IMR-90 (cell line): ENCODE results near the gene KRT39. TPM values are rescaled to one million over a fixed set of nuclear protein-coding genes. Genes with fewer than 3 reads are reported as not detected.
A peak's percentile ranks its signal among the peaks of the same experiment; 100 is the strongest.

Experiments used
- ATAC-seq: fragments of 200-7000 bp; cut with Tn5 transposase; 2 replicates; pipeline ENCODE4 v1.9.1; 2020; ENCODE audit warnings: low read depth, mild to moderate bottlenecking, moderate library complexity
- BruUV-seq: library from RNA; stranded (reverse); fragments of 400-500 nt; replicated peaks from 2 replicates; lab custom pipeline; 2021; lab: Mats Ljungman, UMichigan
- CTCF ChIA-PET: fragments of 300-600 bp; formaldehyde crosslinking; extraction: SDS; loops from one replicate; lab custom pipeline; 2021; ENCODE audit warnings: antibody characterized with exemption; lab: Yijun Ruan, JAX
- POLR2A ChIA-PET: fragments of 300-600 bp; sonication (Branson Sonifier 250); formaldehyde crosslinking; loops from one replicate; lab custom pipeline; 2022; ENCODE audit warnings: antibody characterized with exemption; ENCODE audit not compliant: unreplicated experiment; lab: Charles Lee
- DNase-seq: peaks from one replicate; pipeline ENCODE4 v3.0.0; 2013
- H2AFZ ChIP-seq: replicated peaks from 2 replicates; pipeline ENCODE3; 2013; ENCODE audit warnings: low read length, mild to moderate bottlenecking; ENCODE audit not compliant: poor library complexity
- H2AK5ac ChIP-seq: 2 replicates; pipeline ENCODE4 v1.6.1; 2013; ENCODE audit warnings: low read depth, low read length, inconsistent platforms
- H2AK9ac ChIP-seq: replicated peaks from 2 replicates; pipeline ENCODE3; 2013; ENCODE audit warnings: mild to moderate bottlenecking, low read depth, low read length, moderate library complexity; ENCODE audit not compliant: poor library complexity
- H2BK120ac ChIP-seq: 2 replicates; pipeline ENCODE4 v1.6.1; 2013; ENCODE audit warnings: low read depth, low read length, inconsistent platforms
- H2BK15ac ChIP-seq: 3 replicates; pipeline ENCODE4 v1.6.1; 2013; ENCODE audit warnings: low read depth, low read length, inconsistent platforms
- H2BK20ac ChIP-seq: 2 replicates; pipeline ENCODE4 v1.6.1; 2013; ENCODE audit warnings: low read depth, mild to moderate bottlenecking, inconsistent platforms, low read length, moderate library complexity
- H2BK5ac ChIP-seq: 2 replicates; pipeline ENCODE4 v1.6.1; 2013; ENCODE audit warnings: mild to moderate bottlenecking, low read depth, low read length, inconsistent platforms; ENCODE audit not compliant: poor library complexity, severe bottlenecking
- H3K14ac ChIP-seq: replicated peaks from 2 replicates; pipeline ENCODE4 v1.6.1; 2013; ENCODE audit warnings: low read depth, low read length, inconsistent platforms
- H3K18ac ChIP-seq: 2 replicates; pipeline ENCODE4 v1.6.1; 2013; ENCODE audit warnings: low read depth, low read length, control low read depth
- H3K23ac ChIP-seq: 2 replicates; pipeline ENCODE4 v1.6.1; 2013; ENCODE audit warnings: low read depth, low read length, inconsistent platforms
- H3K27ac ChIP-seq: 2 replicates; pipeline ENCODE4 v1.5.1; 2013; ENCODE audit warnings: mild to moderate bottlenecking, control low read depth, low read length; ENCODE audit not compliant: insufficient read depth
- H3K27me3 ChIP-seq: 2 replicates; pipeline ENCODE4 v1.6.1; 2013; ENCODE audit warnings: low read length; ENCODE audit not compliant: control insufficient read depth, insufficient read depth
- H3K36me3 ChIP-seq: 2 replicates; pipeline ENCODE4 v1.6.1; 2013; ENCODE audit warnings: low read length, mixed read lengths; ENCODE audit not compliant: control insufficient read depth, insufficient read depth
- H3K4ac ChIP-seq: 2 replicates; pipeline ENCODE4 v1.6.1; 2013; ENCODE audit warnings: low read depth, low read length, inconsistent platforms
- H3K4me1 ChIP-seq: 2 replicates; pipeline ENCODE4 v1.6.1; 2013; ENCODE audit warnings: low read length, mixed read lengths; ENCODE audit not compliant: control insufficient read depth, insufficient read depth
- H3K4me2 ChIP-seq: 2 replicates; pipeline ENCODE4 v1.6.1; 2013; ENCODE audit warnings: low read depth, mild to moderate bottlenecking, control low read depth, low read length, moderate library complexity
- H3K4me3 ChIP-seq: 2 replicates; pipeline ENCODE4 v1.5.1; 2013; ENCODE audit warnings: low read depth, mild to moderate bottlenecking, control low read depth, low read length, moderate library complexity; ENCODE audit not compliant: insufficient read depth
- H3K56ac ChIP-seq: 2 replicates; pipeline ENCODE4 v1.6.1; 2013; ENCODE audit warnings: low read length, inconsistent platforms; ENCODE audit not compliant: insufficient read depth; ENCODE audit errors: extremely low read depth
- H3K79me1 ChIP-seq, 2 experiments: 2 replicates each; pipeline ENCODE4 v1.6.1; 2013; ENCODE audit warnings: low read length in 2 of 2, inconsistent platforms in 1 of 2, low read depth in 1 of 2
- H3K9ac ChIP-seq: 2 replicates; pipeline ENCODE4 v1.6.1; 2013; ENCODE audit warnings: low read depth, low read length, control low read depth
- H3K9me1 ChIP-seq: 2 replicates; pipeline ENCODE4 v1.6.1; 2013; ENCODE audit warnings: low read length, inconsistent platforms; ENCODE audit not compliant: insufficient read depth
- H3K9me3 ChIP-seq: 2 replicates; pipeline ENCODE4 v1.6.1; 2013; ENCODE audit warnings: low read length; ENCODE audit not compliant: control insufficient read depth, insufficient read depth
- H4K20me1 ChIP-seq: 2 replicates; pipeline ENCODE4 v1.6.1; 2013; ENCODE audit warnings: low read length, inconsistent platforms; ENCODE audit not compliant: insufficient read depth
- H4K5ac ChIP-seq: 2 replicates; pipeline ENCODE4 v1.6.1; 2013; ENCODE audit warnings: mild to moderate bottlenecking, low read depth, low read length, control low read depth
- H4K8ac ChIP-seq, 2 experiments: 2 replicates each; pipeline ENCODE4 v1.6.1; 2013; ENCODE audit warnings: low read depth in 2 of 2, low read length in 2 of 2, control low read depth in 1 of 2, inconsistent platforms in 1 of 2
- H4K91ac ChIP-seq: 2 replicates; pipeline ENCODE4 v1.6.1; 2013; ENCODE audit warnings: low read depth, low read length, inconsistent platforms; ENCODE audit not compliant: insufficient read depth
- BHLHE40 ChIP-seq: fragments of 150-350 bp; IDR thresholded peaks from 2 replicates; pipeline ENCODE4 v1.6.1; 2016; ENCODE audit warnings: mild to moderate bottlenecking, low read depth, low read length
- CEBPB ChIP-seq: IDR thresholded peaks from 2 replicates; pipeline ENCODE4 v1.6.1; 2012; ENCODE audit warnings: low read depth, low read length, improper control_type of control experiment
- CHD1 ChIP-seq: IDR thresholded peaks from 2 replicates; pipeline ENCODE4 v1.6.1; 2012; ENCODE audit warnings: low read depth, low read length, improper control_type of control experiment
- FOS ChIP-seq: fragments of 150-350 bp; IDR thresholded peaks from 2 replicates; pipeline ENCODE4 v1.6.1; 2016; ENCODE audit warnings: low read depth, low read length
- MAFK ChIP-seq: IDR thresholded peaks from 2 replicates; pipeline ENCODE4 v1.6.1; 2012; ENCODE audit warnings: low read depth, low read length, improper control_type of control experiment
- MAZ ChIP-seq: IDR thresholded peaks from 2 replicates; pipeline ENCODE4 v1.6.1; 2012; ENCODE audit warnings: low read depth, mild to moderate bottlenecking, low read length, improper control_type of control experiment, moderate library complexity, borderline replicate concordance
- MXI1 ChIP-seq: IDR thresholded peaks from 2 replicates; pipeline ENCODE4 v1.6.1; 2012; ENCODE audit warnings: low read depth, mild to moderate bottlenecking, low read length, moderate library complexity, borderline replicate concordance
- NFE2L2 ChIP-seq: fragments of 150-350 bp; IDR thresholded peaks from 2 replicates; pipeline ENCODE4 v1.6.1; 2016; ENCODE audit warnings: low read depth, mild to moderate bottlenecking, low read length
- POLR2A ChIP-seq: IDR thresholded peaks from 2 replicates; pipeline ENCODE4 v1.6.1; 2012; ENCODE audit warnings: mild to moderate bottlenecking, low read depth, low read length
- RAD21 ChIP-seq: IDR thresholded peaks from 2 replicates; pipeline ENCODE4 v1.6.1; 2012; ENCODE audit warnings: low read length, improper control_type of control experiment
- RCOR1 ChIP-seq: IDR thresholded peaks from 2 replicates; pipeline ENCODE4 v1.6.1; 2012; ENCODE audit warnings: mild to moderate bottlenecking, low read length, improper control_type of control experiment; ENCODE audit not compliant: insufficient replicate concordance
- RFX5 ChIP-seq: IDR thresholded peaks from 2 replicates; pipeline ENCODE4 v1.8.0; 2012; ENCODE audit warnings: low read depth, mild to moderate bottlenecking, low read length, moderate library complexity
- SMC3 ChIP-seq: fragments of 150-350 bp; IDR thresholded peaks from 2 replicates; pipeline ENCODE4 v1.6.1; 2016; ENCODE audit warnings: low read depth, mild to moderate bottlenecking, antibody characterized with exemption, low read length, moderate library complexity
- USF2 ChIP-seq: fragments of 150-350 bp; IDR thresholded peaks from 2 replicates; pipeline ENCODE4 v1.6.1; 2017; ENCODE audit warnings: mild to moderate bottlenecking, antibody characterized with exemption, low read length, low read depth
- WGBS, 2 experiments: methylation state at CpG; one replicate each; pipeline versions ENCODE4 v1.1.5 to v1.1.7; 2013; ENCODE audit warnings: missing lambda C conversion rate in 2 of 2; ENCODE audit not compliant: insufficient read length in 1 of 2; ENCODE audit errors: extremely low coverage in 2 of 2; 5-methylcytosine and 5-hydroxymethylcytosine counted together
- dilution Hi-C: fragments of 300-500 bp; cut with HindIII; formaldehyde crosslinking; loops from one replicate; pipeline ENCODE4 v1.14.3; 2018; ENCODE audit warnings: low sequenced_read_pairs; ENCODE audit not compliant: unreplicated experiment
- in situ Hi-C: fragments of 300-500 bp; cut with MboI; formaldehyde crosslinking; loops from 3 replicates; pipeline ENCODE4 v1.14.3; 2019; ENCODE audit warnings: low sequenced_read_pairs, inconsistent platforms, mixed read lengths
- intact Hi-C: fragments of 100-400 bp; cut with micrococcal nuclease; formaldehyde crosslinking; loops from 2 replicates; pipeline ENCODE4 v1.10.0; 2022
- polyA plus RNA-seq, 3 experiments: library from polyadenylated mRNA; depleted of rRNA; stranded (reverse); fragments of >200 nt; gene quantifications; 2 replicates each; pipeline ENCODE4 v1.2.3, GENCODE V29; 2012; ENCODE audit warnings: low replicate concordance in 1 of 3
- total RNA-seq: library from RNA; depleted of rRNA; stranded (reverse); fragments of >200 nt; gene quantifications from 2 replicates; pipeline ENCODE4 v1.2.3, GENCODE V29; 2012
- TF ChIP-seq, protein P1 (sequence below): fragments of 150-350 bp; IDR thresholded peaks from 2 replicates; pipeline ENCODE4 v1.6.1; 2016; ENCODE audit warnings: low read depth, mild to moderate bottlenecking, low read length, moderate library complexity, borderline replicate concordance

Gene KRT39
- total and polyA plus RNA-seq, 2 of the 4 experiments (the other 2 are of a cell fraction) = 0.15 TPM; not detected in 1

DNA sequence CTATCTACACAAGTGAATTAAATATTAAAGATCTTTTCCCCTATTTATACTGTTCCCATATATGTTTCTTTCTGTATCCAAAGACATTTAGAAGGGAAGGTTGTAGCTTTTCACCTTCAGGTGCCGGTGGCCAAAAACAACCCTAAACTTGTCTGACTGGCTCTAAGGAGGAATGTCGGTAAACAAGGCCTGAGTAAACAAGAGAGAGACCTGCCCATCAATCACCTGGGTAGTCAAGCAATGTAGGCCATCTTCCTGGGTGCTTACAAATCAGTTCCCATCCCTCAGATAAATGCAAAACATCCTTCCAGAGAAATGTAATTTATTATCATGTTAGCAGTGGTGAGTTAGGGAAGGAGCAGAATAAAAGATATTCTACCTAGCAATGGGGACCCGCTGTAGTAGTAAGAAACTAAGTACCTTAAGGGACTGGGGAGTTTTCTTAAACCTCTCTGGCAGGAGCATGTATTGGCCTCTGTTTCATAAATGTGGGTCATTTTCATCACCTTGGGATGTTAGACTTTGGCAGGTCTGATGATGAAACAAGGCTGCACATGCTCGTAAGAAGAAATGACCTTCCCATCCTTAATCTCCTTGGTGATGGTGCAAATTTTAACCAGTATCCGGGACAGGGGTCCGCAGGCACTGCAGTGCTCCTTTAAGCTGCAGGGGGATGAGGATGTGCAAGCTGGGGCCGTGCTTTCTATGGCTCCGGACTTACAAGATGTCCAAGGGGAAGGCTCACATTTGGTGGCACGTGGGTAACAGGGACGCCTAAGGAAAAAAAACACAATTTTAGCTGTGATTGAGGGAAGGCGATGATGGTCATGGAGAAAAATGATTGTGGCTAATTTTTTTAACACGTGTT is 8.4 kb downstream of the KRT39 start:
- ChIA-PET CTCF (interaction anchor here (0.8 kb wide), 1 partner anchor 446 kb away, joined by 3 read pairs; no protein-coding TSS in a partner anchor), POLR2A (interaction anchor here (0.5 kb wide), 1 partner anchor 56 kb away, joined by 3 read pairs; no protein-coding TSS in a partner anchor)
- intact Hi-C loops = loop anchor here (5.0 kb wide), 1 partner anchor 99 kb away; the partner anchor contains the start of gene KRTAP2-2
- Histone ChIP-seq H3K18ac (peak overlapping the region; percentile 91), H2BK20ac (peak overlapping the region; percentile 50), H3K23ac (no peak overlapping the region), H4K8ac (peak overlapping the region; percentile 73), H3K36me3 (no peaks in the 10 kb centered on the region), H3K4me3 (no peak overlapping the region), H3K27me3 (no peaks in the 10 kb centered on the region), H2BK120ac (peak overlapping the region; percentile 69; the same call in 1 of the 2 replicates), H2AFZ (peak overlapping the region; percentile 17), H3K4me2 (no peak overlapping the region), H2AK5ac (peak overlapping the region; percentile 84), H3K9me1 (peaks cover 11% of the 10 kb centered on the region), H3K4ac (peak overlapping the region; percentile 77), H3K9ac (no peak overlapping the region), H4K91ac (peak overlapping the region; percentile 70), H3K4me1 (peaks cover 8% of the 10 kb centered on the region), H3K56ac (no peak overlapping the region), H3K14ac (peak overlapping the region; percentile 53), H4K5ac (peak overlapping the region; percentile 65; the same call in 1 of the 2 replicates), H2BK15ac (peak overlapping the region; percentile 83; the same call in 2 of the 3 replicates), H2BK5ac (peak overlapping the region; percentile 90), H2AK9ac (peak overlapping the region; percentile 42), H3K9me3 (no peaks in the 10 kb centered on the region), H4K20me1 (no peaks in the 10 kb centered on the region), H3K27ac (no peak overlapping the region), H3K79me1 (no peaks in the 10 kb centered on the region)
- ATAC-seq (no peak), DNase-seq (no peak)
- in situ Hi-C loops = no loop called here
- no TSS peak for BruUV-seq
- dilution Hi-C loops = no loop called here
- no CpG with 5 or more reads among the region's 12 CpGs for WGBS, 2 experiments
- TF ChIP-seq RCOR1 (no peak), CHD1 (no peak), MAZ (no peak), SMC3 (no peak), BHLHE40 (no peak), MAFK (no peak), RAD21 (no peak), NFE2L2 (no peak), POLR2A (no peak), MXI1 (no peak), FOS (no peak), USF2 (no peak), RFX5 (no peak), CEBPB (no peak)
- TF ChIP-seq, protein P1, sequence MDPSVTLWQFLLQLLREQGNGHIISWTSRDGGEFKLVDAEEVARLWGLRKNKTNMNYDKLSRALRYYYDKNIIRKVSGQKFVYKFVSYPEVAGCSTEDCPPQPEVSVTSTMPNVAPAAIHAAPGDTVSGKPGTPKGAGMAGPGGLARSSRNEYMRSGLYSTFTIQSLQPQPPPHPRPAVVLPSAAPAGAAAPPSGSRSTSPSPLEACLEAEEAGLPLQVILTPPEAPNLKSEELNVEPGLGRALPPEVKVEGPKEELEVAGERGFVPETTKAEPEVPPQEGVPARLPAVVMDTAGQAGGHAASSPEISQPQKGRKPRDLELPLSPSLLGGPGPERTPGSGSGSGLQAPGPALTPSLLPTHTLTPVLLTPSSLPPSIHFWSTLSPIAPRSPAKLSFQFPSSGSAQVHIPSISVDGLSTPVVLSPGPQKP = no peak
